ENCODE data around the gene PTDSS2.

The PTDSS2 gene

GRCh38 chr11:456533-456932 lies 6.5 kb downstream of the PTDSS2 start:
- TF ChIP-seq CTCF (IDR thresholded peaks at IDR 0.05; ENCODE audit: extremely low read depth, insufficient read depth, missing control alignments): no peak
- in situ Hi-C loops (cut with MboI; ENCODE audit: low pct_unique_long_range_greater_than_20kb, low sequenced_read_pairs, unreplicated experiment): no loop called here
- peak; percentile 73 for DNase-seq (ENCODE audit: low spot score)

- no peak for TF ChIP-seq CTCF (IDR thresholded peaks at IDR 0.05; ENCODE audit: extremely low read depth, insufficient read depth, missing control alignments)
- in situ Hi-C loops (cut with MboI; ENCODE audit: low pct_unique_long_range_greater_than_20kb, low sequenced_read_pairs, unreplicated experiment): no loop called here
- no peak for DNase-seq (ENCODE audit: low spot score)
These were observed 7.2 kb downstream of the PTDSS2 start for GRCh38 chr11:457111-457760.

DNA sequence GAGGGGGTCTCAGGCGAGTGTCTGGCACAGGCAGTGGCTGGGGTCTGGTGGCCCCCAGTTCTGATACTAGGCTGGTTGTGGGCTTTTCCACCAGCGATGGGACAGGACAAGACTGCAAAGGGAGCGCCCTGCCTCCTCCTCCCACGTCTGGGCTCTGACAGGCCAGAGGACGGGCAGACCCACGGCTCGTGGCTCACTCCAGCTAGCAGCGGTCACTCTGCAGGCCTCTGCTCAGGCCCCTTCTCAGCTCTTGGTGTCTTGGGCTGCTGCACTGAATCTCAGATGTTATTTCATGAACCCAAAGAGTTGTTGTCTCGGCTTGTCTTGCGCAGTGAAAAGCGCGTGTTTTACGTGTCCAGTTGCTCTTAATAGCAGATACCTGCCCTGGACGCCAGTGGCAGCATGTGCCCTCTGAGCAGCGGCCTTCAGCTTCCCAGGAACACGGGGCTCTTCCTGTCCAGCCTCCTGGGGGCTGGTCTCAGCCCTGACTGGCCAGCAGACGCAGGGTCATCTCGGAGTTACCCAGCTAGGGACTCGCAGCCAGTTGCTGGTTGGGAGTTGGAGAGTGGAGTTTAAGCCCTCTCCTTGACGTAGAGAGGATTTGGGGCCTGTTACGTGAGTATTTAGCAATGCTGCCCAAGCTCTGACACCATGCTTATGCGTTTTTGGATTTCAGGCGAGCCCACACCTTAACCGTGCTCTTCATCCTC lies 9.6 kb downstream of the PTDSS2 start:
- TF ChIP-seq CTCF (IDR thresholded peaks at IDR 0.05; ENCODE audit: extremely low read depth, insufficient read depth, missing control alignments): no peak
- DNase-seq (ENCODE audit: low spot score): no peak
- in situ Hi-C loops (cut with MboI; ENCODE audit: low pct_unique_long_range_greater_than_20kb, low sequenced_read_pairs, unreplicated experiment): no loop called here

DNA sequence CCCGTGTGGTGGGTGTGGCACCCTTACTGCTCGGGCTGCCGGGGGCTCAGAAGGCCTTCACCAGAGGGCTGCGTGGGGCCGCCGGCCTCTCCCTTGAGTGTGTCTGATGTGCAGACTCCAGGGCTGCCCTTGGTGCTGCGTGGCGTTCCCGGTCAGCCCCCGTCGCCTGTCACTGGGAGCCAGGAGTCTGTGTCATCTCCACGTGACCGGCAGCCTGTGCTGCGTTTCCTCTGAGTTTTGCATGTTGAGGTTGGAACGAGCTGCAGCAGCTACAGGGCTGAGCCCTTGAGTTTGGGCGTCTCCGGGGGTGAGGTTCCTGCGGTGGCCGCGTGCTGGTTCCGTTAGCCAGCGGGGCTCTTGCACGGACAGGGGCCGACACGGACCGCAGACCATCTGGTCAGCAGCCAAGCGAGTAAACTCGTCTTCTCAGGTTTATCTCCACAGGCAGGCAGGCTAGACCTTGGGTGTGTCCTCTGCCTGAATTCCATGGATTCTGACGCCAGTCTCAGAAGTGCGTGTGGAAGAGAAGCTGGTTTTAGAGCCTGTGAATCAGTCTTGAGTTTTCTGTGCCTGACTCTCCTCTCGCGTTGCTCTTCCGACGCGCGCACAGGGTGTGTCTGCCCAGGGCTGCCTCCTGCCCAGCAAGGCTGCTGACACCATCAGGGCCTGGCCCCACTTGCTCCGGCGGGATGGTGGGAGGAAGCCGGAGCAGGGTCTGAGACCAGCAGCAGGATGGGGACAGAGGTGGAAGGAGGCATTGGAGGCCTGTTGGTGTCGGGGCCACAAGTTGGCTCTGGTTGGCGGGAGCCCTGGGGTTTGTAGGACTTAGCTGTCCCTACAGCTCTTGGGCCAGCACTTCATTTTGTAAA lies 10.5 kb downstream of the PTDSS2 start:
- no peak for DNase-seq (ENCODE audit: low spot score)
- in situ Hi-C loops (cut with MboI; ENCODE audit: low pct_unique_long_range_greater_than_20kb, low sequenced_read_pairs, unreplicated experiment): no loop called here
- TF ChIP-seq CTCF (IDR thresholded peaks at IDR 0.05; ENCODE audit: extremely low read depth, insufficient read depth, missing control alignments): no peak

DNA sequence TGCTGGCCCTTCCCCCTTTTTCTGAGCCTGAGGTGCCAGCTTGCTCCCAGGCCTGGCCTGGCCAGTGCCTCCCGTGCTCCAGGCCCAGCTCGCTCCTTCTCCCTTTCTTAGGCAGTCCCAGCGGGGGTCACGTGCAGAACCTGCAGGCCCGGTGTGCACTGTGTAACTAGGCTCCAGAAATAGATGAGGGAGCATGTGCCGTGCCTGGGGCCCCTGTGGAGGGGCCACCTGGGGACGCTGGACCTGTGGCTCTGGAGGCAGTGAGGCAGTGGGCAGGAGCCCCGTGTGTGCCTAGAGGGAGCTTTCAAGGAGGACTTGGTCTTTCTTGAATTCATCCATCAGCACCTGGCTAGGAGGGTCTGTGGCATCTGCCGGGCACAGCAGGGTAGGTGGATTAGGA lies 11.5 kb downstream of the PTDSS2 start:
- in situ Hi-C loops (cut with MboI; ENCODE audit: low pct_unique_long_range_greater_than_20kb, low sequenced_read_pairs, unreplicated experiment): no loop called here

More for the DNA sequence above, 11.5 kb downstream of the PTDSS2 start:
- TF ChIP-seq CTCF (IDR thresholded peaks at IDR 0.05; ENCODE audit: extremely low read depth, insufficient read depth, missing control alignments): no peak
- DNase-seq (ENCODE audit: low spot score): no peak

Measured in GM13977 (cell line).